Stimulated activated CD4-positive, alpha-beta T cell treated with anti-CD3 and anti-CD28 coated beads, Interleukin-4, amount 100 ng/mL, for 4 hours (primary cell): Measurements from ENCODE around the gene ASB1.
"Not testable (repeated sequence)": the region's sequence is repeated elsewhere in the genome, so short reads cannot be mapped to it uniquely, and the experiment has no call there.

Experiments
- DNase-seq, 2 experiments: peaks; one replicate each; pipeline ENCODE4 v3.0.0-alpha.2; 2020

Gene ASB1

DNA sequence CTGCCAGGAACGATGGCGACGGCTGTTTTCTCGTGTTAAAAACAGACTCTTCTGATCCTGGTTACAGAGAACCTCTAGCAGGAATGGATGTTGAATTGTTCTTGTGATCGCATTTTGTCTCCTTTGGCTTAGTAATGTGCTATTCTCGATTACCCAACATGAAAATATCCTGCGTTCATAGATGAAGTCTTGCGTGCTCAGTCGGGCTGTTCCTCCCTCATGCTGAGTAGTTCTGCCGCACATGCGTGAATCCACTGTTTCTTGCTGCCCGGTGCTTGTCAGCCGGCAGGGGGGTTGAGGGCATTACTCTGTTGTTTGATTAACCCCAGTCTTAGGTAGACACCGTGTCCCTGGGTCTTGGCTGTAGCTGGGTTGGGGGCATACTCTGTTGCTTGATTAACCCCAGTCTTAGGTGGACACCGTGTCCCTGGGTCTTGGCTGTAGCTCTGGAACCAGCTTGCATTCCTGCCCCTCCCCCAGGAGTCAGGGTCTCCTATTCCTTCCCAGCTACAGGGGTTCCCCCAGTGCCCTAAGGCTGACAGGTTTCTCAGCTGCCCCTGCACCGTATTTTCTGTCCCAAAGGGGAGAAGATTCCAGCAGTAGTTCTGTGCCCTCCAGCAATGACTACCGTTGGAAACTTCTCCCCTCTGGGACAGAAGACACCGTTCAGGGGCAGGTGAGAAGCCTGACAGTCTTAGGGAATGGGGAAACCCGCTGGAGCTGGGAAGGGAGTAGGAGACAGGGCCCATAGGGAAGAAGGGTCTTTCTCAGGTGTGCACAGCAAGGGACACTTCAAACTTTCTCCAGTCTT, 22.1 kb upstream of the ASB1 start:
- no peak for DNase-seq

DNA sequence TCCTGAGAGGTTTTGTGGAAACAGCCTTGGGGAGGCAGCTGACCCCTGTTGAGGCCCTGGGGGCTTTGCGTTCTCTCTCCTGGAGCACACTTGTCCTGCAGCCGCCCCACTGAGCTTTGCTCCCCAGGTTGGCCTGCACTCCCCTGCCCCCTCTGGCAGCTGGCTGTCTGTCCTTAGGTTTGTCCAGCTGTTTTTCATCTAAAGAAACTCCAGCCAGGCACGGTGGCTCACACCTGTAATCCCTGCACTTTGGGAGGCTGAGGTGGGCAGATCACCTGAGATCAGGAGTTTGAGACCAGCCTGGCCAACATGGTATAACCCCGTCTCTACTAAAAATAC, 21.5 kb upstream of the ASB1 start:
- not testable (repeated sequence) for DNase-seq

GRCh38 chr2:238406221-238406997, 20.3 kb upstream of the ASB1 start:
- DNase-seq = no peak

GRCh38 chr2:238406998-238407285, 19.8 kb upstream of the ASB1 start:
- no peak for DNase-seq

DNA sequence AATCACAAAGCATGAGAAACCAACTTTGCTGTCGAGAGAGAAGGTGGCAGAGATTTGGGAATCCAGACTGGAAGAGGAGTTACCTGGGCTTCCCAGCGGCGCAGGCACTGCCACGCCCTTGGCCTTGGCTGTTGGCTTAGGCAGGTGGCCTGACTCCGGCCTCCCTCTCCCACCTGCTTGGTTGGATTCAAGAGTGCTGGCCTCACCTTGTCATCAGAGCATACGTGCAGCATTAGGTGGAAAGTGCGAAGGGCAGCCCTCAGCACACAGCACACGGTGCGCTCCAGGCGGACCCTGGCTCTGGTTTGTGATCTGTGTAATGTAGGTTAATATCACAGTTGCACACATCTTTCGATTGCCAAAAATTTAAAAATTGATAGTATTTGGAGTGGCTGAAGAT, 19.2 kb upstream of the ASB1 start:
- no peak for DNase-seq

- no peak for DNase-seq
Measured at GRCh38 chr2:238408615-238409340, 17.9 kb upstream of the ASB1 start.

DNA sequence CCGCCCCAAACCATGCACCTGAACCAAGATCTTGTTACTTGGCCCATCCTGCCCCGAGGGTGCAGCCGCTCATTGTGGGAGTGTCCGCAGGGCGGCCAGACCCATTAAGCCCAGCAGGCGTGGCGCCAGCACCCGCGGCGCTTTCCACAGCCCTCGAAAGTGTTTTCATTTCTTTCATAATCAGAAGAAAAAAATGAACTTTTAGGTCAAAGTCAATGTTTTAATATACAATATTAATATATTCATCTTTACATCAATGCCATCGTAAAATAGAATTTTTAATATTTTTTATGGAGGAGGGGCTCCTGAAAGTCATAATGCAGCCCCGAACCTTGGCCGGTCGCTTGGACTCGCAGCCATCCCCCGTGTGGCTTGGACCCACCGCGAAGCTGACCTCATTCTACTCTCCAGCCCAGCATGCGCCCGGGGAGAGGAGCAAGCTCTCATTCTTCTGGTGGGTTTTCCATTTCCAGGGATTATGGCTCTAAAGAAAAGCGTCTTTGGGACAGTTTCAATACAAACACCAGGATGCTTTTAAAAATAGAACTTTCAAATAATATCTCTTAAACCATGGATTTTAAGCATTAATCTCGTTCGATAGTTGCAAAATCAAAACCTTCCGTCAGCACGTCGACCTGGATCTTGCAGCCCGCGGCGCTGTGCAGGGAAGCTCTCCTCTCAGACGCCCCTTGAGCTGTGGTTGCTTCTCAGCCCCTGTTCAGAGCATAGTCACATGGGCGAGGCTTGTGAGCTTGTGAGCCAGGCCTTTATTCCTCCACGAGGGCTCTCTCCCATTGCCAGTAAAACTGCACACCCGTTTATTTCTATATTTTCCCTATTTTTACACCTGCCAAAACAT, 17.2 kb upstream of the ASB1 start:
- no peak for DNase-seq

DNA sequence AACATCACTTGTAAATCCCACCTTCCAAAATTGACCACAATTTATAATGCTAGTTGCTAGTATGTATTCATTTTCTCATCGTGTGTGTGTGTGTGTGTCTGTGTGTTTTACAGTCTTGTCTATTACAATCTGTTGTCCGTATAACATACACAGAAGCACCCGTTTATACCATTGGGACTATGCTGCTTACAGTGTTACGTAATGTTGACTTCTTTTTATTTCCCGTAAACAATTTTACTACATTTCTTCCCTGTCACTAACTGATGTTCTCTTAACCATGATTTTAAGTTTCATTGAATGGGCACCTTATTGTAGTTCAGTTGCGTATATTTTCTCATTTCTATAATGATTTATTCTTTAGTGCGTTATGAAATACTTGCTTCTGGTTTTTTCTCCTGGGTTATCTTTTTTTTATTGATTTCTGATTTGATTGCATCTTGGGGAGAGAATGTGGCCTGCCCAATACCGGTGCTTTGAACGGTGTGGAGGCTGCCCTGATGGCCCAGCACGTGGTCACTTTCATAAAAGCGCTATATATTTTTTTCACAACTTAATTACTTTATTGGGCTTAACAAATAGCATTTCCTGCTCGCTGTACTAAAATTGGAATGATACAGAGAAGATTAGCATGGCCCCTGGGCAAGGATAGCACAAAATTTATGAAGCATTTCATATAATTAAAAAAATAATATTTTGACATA, 14.5 kb upstream of the ASB1 start:
- no peak for DNase-seq

GRCh38 chr2:238413368-238413767, 13.4 kb upstream of the ASB1 start:
- DNase-seq = no peak

- no peak for DNase-seq
Measured at GRCh38 chr2:238415036-238415764, 11.5 kb upstream of the ASB1 start.

GRCh38 chr2:238415893-238416292, 10.8 kb upstream of the ASB1 start:
- no peak for DNase-seq

DNA sequence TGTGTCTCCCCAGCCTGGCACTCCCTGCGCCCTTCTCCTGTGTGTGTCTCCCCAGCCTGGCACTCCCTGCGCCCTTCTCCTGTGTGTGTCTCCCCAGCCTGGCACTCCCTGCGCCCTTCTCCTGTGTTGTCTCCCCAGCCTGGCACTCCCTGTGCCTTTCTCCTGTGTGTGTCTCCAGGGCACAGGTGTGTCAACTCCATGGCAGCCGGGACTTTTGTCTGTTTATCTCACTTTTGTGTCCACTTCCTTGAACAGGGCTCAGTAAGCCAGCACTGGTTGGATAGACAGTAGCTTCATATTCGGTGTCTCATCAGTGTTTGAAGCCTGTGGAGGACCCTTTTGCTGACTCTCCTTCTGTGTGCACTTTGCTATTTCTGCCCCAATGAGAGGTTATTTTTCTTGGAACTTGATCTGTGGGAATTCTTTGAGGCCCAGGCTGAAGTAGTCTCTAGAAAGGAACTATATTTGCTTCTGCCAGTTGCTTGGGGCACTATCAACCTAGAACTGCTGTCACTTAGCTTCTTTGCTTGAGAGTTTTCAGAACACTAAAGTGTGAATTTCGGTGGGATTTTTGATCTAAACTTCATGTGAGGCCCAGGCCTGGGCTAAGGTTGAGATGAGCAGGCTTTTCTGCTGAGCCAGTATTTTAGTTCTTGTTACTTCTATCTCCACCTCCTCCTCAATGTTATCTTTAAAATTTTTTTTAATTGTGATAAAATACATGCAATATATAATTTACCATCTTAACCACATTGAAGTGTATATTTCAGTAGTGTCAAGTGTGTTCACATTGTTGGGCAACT, 8.3 kb upstream of the ASB1 start:
- DNase-seq = no peak

GRCh38 chr2:238418999-238419546, 7.7 kb upstream of the ASB1 start:
- DNase-seq = no peak

GRCh38 chr2:238420442-238420841, 6.3 kb upstream of the ASB1 start:
- DNase-seq = no peak

- no peak for DNase-seq
Measured at GRCh38 chr2:238420878-238421694, 5.6 kb upstream of the ASB1 start.

- DNase-seq = no peak
Measured at GRCh38 chr2:238421695-238422035, 5.1 kb upstream of the ASB1 start.

- DNase-seq = no peak
Measured at GRCh38 chr2:238422285-238422684, 4.4 kb upstream of the ASB1 start.

GRCh38 chr2:238422940-238423339, 3.8 kb upstream of the ASB1 start:
- DNase-seq = no peak

DNA sequence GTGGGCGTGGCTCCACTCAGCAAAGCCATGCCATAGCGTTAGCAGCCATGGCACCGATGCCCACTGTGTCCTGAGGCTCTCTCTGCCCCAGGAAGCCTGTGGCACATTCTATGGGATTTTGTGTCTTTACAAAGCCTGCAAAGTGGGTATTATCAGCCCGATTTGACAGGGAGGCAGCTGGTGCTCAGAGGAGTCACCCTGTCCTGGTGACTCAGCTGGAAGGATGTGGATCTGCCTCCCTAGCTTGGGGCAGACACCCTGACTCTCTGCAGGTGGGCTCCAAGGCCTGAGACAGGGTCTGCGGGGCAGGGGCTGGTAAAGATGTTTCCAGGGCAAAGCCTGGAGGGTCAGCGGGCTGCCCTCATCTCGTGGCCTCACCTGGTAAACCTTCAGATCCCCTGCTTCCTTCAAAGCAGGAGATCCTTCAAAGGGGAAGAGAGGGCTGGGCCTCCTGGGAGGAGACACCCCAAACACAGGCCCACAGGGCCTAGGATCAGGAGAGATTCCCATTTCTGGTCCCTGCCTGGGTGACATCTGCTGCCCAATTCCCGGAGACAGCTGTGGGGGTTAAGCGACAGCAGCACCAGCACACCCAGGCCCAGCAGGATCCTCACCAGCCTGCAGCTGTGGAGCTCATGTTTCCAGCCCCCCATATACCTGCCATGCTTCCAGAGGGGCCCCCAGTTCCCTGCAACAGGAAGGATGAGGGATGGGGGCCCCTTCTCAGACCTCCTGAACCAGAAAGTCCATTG, 3.0 kb upstream of the ASB1 start:
- DNase-seq = no peak
